Memory B cell (primary cell): ENCODE measurements around the gene TIMM8B.
"Not testable (repeated sequence)": the region's sequence is repeated elsewhere in the genome, so short reads cannot be mapped to it uniquely, and the experiment has no call there.

Experiments
- ATAC-seq: fragments of 150-1000 bp; cut with Tn5 transposase; 2 replicates; pipeline ENCODE4 v1.10.0; 2021; ENCODE audit warnings: low read depth, mild to moderate bottlenecking, moderate library complexity
- DNase-seq, 2 donors: peaks; one replicate each; pipeline ENCODE4 v3.0.0; 2022; ENCODE audit warnings: low spot score in 2 of 2
- H3K27ac Mint-ChIP-seq: one replicate; pipeline ENCODE4 v1.8.0; 2022; ENCODE audit warnings: mild to moderate bottlenecking, moderate library complexity, mixed read lengths
- H3K27me3 Mint-ChIP-seq: one replicate; pipeline ENCODE4 v1.8.0; 2022; ENCODE audit warnings: mixed read lengths
- H3K36me3 Mint-ChIP-seq: one replicate; pipeline ENCODE4 v1.8.0; 2022; ENCODE audit warnings: mild to moderate bottlenecking, mixed read lengths
- H3K4me1 Mint-ChIP-seq: one replicate; pipeline ENCODE4 v1.8.0; 2022; ENCODE audit warnings: mixed read lengths
- H3K4me3 Mint-ChIP-seq: one replicate; pipeline ENCODE4 v1.8.0; 2022; ENCODE audit warnings: mild to moderate bottlenecking, moderate library complexity, mixed read lengths
- H3K9me3 Mint-ChIP-seq: one replicate; pipeline ENCODE4 v1.8.0; 2022; ENCODE audit warnings: mixed read lengths

Gene TIMM8B

DNA sequence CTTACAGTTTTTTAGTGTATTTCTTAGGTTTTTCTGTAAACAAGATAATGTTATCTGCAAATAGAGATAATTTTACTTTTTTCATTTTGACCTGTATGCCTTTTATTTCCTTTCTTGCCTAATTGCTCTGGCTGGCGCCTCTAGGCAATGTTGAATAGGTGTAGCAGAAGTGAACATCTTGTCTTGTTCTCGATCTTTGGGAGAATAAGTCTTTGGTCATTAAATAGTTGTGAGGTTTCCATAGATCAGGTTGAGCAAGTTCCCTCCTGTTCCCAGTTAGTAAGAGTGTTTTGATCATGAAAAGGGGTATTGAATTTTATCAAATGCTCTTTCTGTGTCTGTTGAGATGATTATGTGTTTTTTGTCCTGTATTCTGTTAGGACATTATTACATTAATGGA is 36.8 kb downstream of the TIMM8B start:
- Mint-ChIP-seq H3K36me3 (peaks cover 31% of the 10 kb centered on the region), H3K27me3 (no peaks in the 10 kb centered on the region), H3K4me3 (no peak overlapping the region), H3K27ac (peak overlapping the region; percentile 87), H3K9me3 (no peaks in the 10 kb centered on the region), H3K4me1 (peaks cover 24% of the 10 kb centered on the region)
- ATAC-seq = no peak
- DNase-seq = no peak

DNA sequence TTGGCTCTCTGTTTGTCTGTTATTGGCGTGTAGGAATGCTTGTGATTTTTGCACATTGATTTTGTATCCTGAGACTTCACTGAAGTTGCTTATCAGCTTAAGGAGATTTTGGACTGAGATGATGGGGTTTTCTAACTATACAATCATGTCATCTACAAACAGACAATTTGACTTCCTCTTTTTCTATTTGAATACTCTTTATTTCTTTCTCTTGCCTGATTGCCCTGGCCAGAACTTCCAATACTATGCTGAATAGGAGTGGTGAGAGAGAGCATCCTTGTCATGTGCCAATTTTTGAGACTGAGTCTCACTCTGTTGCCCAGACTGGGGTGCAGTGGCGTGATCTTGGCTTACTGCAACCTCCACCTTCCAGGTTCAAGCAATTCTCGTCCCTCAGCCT is 38.3 kb downstream of the TIMM8B start:
- Mint-ChIP-seq H3K36me3 (peaks cover 25% of the 10 kb centered on the region), H3K27ac (peak overlapping the region; percentile 71)
- peak; percentile 48 for ATAC-seq

DNA sequence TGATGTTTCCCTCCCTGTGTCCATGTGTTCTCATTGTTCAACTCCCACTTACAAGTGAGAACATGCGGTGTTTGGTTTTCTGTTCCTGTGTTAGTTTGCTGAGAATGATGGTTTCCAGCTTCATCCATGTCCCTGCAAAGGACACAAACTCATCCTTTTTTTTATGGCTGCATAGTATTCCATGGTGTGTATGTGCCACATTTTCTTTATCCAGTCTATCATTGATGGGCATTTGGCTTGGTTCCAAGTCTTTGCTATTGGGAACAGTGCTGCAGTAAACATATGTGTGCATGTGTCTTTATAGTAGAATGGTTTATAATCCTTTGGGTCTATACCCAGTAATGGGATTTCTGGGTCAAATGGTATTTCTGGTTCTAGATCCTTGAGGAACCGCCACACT is 39.9 kb downstream of the TIMM8B start:
- not testable (repeated sequence) for H3K27ac Mint-ChIP-seq, ATAC-seq
- H3K36me3 Mint-ChIP-seq = peaks cover 27% of the 10 kb centered on the region

More for the DNA sequence above, 38.3 kb downstream of the TIMM8B start:
- Mint-ChIP-seq H3K4me3 (peak overlapping the region; percentile 21), H3K4me1 (peaks cover 24% of the 10 kb centered on the region)
- H3K9me3 Mint-ChIP-seq, H3K27me3 Mint-ChIP-seq, DNase-seq: not testable (repeated sequence)

DNA sequence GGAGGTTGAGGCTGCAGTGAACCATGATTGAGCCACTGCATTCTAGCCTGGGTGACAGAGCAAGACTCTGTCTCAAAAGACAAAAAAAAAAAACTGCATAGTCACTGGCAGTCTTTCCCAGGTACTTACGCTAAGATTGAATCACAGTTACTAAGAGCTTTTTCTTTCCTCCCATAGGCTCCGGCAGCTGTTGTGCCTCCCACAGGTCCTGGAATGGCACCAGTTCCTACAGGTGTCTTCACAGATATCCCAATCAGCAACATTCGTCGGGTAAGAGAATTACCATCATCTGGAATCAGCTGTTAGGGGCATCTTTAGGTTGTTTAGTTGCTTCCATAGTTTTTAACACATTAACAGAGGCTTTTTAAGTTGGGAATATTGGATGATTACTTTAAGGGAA is 41.6 kb downstream of the TIMM8B start:
- Mint-ChIP-seq H3K4me3 (no peak overlapping the region), H3K27me3 (no peaks in the 10 kb centered on the region), H3K27ac (no peak overlapping the region), H3K4me1 (peaks cover 15% of the 10 kb centered on the region), H3K9me3 (no peaks in the 10 kb centered on the region), H3K36me3 (peaks cover 35% of the 10 kb centered on the region)
- no peak for DNase-seq
- no peak for ATAC-seq

More for the DNA sequence above, 39.9 kb downstream of the TIMM8B start:
- not testable (repeated sequence) for H3K9me3 Mint-ChIP-seq, DNase-seq, H3K4me3 Mint-ChIP-seq, H3K27me3 Mint-ChIP-seq
- H3K4me1 Mint-ChIP-seq = peaks cover 24% of the 10 kb centered on the region

DNA sequence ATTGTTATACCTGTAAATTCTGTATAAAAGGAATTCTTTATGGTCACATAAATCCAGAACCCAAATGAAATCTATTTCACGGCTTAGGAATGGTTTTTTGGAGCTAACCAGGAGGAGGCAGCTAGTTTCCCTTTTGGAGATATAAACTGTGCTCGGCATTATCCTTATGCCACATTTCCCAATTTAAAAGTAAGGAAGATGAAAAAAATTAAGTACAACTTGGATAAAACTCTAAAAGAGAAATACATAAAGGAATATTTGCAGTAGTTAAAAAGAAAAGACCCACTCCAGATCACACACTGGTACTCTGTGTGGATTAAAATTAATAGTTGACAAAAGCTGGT is 43.6 kb downstream of the TIMM8B start:
- H3K27ac Mint-ChIP-seq = peak overlapping the region; percentile 24
- H3K36me3 Mint-ChIP-seq = peaks cover 32% of the 10 kb centered on the region
- ATAC-seq = no peak
- H3K4me1 Mint-ChIP-seq = peaks cover 3% of the 10 kb centered on the region
- H3K27me3 Mint-ChIP-seq = no peaks in the 10 kb centered on the region
- H3K9me3 Mint-ChIP-seq = no peaks in the 10 kb centered on the region
- DNase-seq = no peak
- no peak overlapping the region for H3K4me3 Mint-ChIP-seq

- Mint-ChIP-seq H3K9me3 (no peaks in the 10 kb centered on the region), H3K27me3 (no peaks in the 10 kb centered on the region), H3K27ac (peak overlapping the region; percentile 24), H3K4me3 (no peak overlapping the region), H3K36me3 (peaks cover 29% of the 10 kb centered on the region), H3K4me1 (peaks cover 2% of the 10 kb centered on the region)
- ATAC-seq (no peak), DNase-seq (no peak)
Observed at GRCh38 chr11:112042161-112042960, 44.2 kb downstream of the TIMM8B start.

DNA sequence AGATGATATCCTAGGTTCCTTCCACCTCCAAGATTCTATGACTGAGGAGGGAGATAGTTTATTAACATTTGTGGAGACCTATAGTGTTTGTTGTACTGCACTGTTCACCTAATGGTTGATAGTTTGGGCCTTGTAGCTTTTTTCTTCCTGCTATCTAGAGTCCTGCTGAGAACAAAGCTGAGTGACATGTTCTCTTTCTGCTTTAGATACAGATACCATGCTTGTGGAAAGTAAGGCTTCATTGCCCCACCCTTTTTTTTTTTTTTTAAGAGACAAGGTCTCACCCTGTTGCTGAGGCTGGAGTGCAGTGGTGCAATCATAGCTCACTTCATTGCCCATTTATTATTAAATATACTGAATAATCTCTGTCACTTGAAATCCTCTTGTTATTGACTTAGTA is 49.0 kb downstream of the TIMM8B start:
- no peak overlapping the region for H3K27ac Mint-ChIP-seq
- DNase-seq (no peak), ATAC-seq (no peak)
- no peak overlapping the region for H3K4me3 Mint-ChIP-seq
- no peaks in the 10 kb centered on the region for H3K9me3 Mint-ChIP-seq
- no peaks in the 10 kb centered on the region for H3K27me3 Mint-ChIP-seq
- peaks cover 2% of the 10 kb centered on the region for H3K4me1 Mint-ChIP-seq
- H3K36me3 Mint-ChIP-seq = peaks cover 23% of the 10 kb centered on the region
